ENCODE data around the gene MIDN.

The MIDN gene

GRCh38 chr19:1220976-1221903 is 27.1 kb upstream of the MIDN start:
- no peak for DNase-seq

GRCh38 chr19:1221904-1222255 is 26.5 kb upstream of the MIDN start:
- no peak for DNase-seq

GRCh38 chr19:1222394-1222793 is 26.0 kb upstream of the MIDN start:
- DNase-seq, result no peak

- DNase-seq, result no peak
These were observed 25.1 kb upstream of the MIDN start for GRCh38 chr19:1223018-1223855.

GRCh38 chr19:1224047-1224825 is 24.1 kb upstream of the MIDN start:
- no peak for DNase-seq

GRCh38 chr19:1224847-1225246 is 23.5 kb upstream of the MIDN start:
- DNase-seq, result no peak

- DNase-seq, result no peak
These were observed 22.8 kb upstream of the MIDN start for GRCh38 chr19:1225440-1226226.

- no peak for DNase-seq
These were observed 22.2 kb upstream of the MIDN start for GRCh38 chr19:1226227-1226518.

GRCh38 chr19:1226522-1227303 is 21.7 kb upstream of the MIDN start:
- no peak for DNase-seq

GRCh38 chr19:1227304-1228054 is 20.9 kb upstream of the MIDN start:
- no peak for DNase-seq

GRCh38 chr19:1228161-1228957 is 20.0 kb upstream of the MIDN start:
- DNase-seq, result no peak

- DNase-seq, result no peak
These were observed 19.1 kb upstream of the MIDN start for GRCh38 chr19:1229056-1229923.

- DNase-seq, result no peak
These were observed 18.2 kb upstream of the MIDN start for GRCh38 chr19:1229924-1230782.

GRCh38 chr19:1230783-1231489 is 17.4 kb upstream of the MIDN start:
- DNase-seq, result no peak

- no peak for DNase-seq
These were observed 16.4 kb upstream of the MIDN start for GRCh38 chr19:1231729-1232637.

GRCh38 chr19:1232652-1233072 is 15.7 kb upstream of the MIDN start:
- DNase-seq, result no peak

Measured in activated CD8-positive, alpha-beta memory T cell treated with anti-CD3 and anti-CD28 coated beads for 24 hours (primary cell).